Mammary microvascular endothelial cell (primary cell): ENCODE measurements around the gene PDCD1. TPM values are rescaled to one million over a fixed set of nuclear protein-coding genes. Genes with fewer than 3 reads are reported as not detected.

Source experiments
- total RNA-seq: library from RNA; depleted of rRNA; stranded (reverse); fragments of >200 nt; gene quantifications from 2 replicates; pipeline ENCODE4 v1.2.3, GENCODE V29; 2015

The PDCD1 gene
- total RNA-seq, result not detected in 2 replicates

DNA sequence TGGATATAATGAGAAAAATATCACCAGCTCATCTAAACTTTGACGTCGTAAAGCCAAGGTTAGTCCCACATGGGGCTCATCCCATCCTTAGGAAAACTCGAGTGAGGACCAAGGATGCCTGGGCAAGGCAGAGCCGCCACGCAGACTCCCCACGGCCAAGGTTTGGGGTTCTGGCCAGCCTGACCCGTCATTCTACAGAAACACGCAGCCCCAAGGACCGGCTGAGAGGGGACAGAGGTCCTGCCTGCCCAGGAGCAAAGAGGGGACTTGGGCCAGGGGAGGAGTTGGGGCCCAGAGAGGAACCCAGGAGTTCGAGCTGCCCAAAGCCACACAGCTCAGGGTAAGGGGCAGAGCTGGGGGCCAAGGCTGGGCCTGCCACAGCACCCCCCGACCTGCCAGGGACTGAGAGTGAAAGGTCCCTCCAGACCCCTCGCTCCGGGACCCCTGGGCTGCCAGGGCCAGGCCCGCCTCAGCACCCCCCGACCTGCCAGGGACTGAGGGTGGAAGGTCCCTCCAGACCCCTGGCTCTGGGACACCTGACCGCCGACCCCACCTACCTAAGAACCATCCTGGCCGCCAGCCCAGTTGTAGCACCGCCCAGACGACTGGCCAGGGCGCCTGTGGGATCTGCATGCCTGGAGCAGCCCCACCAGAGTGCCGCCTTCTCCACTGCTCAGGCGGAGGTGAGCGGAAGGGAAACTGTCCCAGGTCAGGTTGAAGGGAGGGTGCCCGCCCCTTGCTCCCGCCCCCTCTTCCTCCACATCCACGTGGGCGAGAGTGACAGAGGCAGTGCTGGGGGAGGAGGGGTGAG is at the start of gene PDCD1:
PDCD1 (minus strand) TSS at position 689 of the 811 bp plus-strand sequence; CDS start at position 633, 56 bp downstream.

GRCh38 chr2:241869087-241869961 is 10.6 kb upstream of the PDCD1 start, which contains the start of gene RTP5:
Gene RTP5 (plus strand): TSS chr2:241869729. CDS start chr2:241869757, 28 bp downstream.

DNA sequence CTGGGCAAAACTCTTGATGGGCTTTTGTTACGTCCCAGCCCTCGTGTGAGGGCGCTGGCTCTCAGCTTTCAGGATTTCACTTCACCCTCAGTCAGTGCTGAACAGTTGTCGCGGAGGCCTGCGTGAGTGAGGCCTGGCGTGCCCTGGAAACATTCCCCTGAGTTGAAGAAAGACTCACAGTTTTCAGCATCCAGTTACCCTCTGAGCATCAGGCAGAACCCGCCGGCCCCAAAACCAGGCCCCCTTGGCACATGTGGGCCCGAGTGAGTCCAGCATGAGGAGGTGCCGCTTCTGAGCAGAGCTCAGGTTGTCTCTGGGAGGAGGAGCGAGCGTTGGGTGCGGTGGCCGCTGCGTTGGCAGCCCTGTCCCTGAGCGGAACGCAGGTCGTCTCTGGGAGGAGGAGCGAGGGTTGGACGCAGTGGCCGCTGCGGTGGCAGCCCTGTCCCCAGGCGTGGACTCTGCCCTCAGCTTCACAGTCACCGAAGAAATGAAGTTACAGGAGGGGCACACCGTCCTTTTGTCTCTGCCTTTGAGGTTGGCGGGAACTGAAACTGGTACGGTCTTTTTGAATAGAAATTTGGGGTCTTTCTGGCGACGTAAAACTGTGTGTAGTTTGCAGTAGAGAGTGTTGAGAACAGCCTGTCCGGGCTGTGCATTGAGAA is 49.8 kb downstream of the PDCD1 start, which contains the start of gene NEU4:
NEU4 (plus strand) TSS at position 473 of the 662 bp plus-strand sequence. CDS start 5,292 bp downstream, outside the sequence.

Other genes starting within 250 kb of the PDCD1 start
- gene THAP4, start 221.7 kb downstream of the PDCD1 start, total RNA-seq, result 55.7 and 56.1 TPM in 2 replicates
- 58.3 and 61.6 TPM in 2 replicates for gene ATG4B, start 221.2 kb downstream of the PDCD1 start, total RNA-seq
- 116 and 134 TPM in 2 replicates for gene DTYMK, start 172.1 kb downstream of the PDCD1 start, total RNA-seq
- 15.9 and 22.1 TPM in 2 replicates for gene ING5, start 156.9 kb downstream of the PDCD1 start, total RNA-seq
- 7.5 and 10.5 TPM in 2 replicates for gene D2HGDH, start 124.3 kb downstream of the PDCD1 start, total RNA-seq
- not detected in 2 replicates for gene GAL3ST2, start 82.1 kb downstream of the PDCD1 start, total RNA-seq
- not detected in 2 replicates for gene NEU4, start 49.7 kb downstream of the PDCD1 start, total RNA-seq
- gene RTP5, start 10.8 kb upstream of the PDCD1 start, total RNA-seq, result not detected in 2 replicates